Measurements from ENCODE around the gene ARMC2.
"Not testable (repeated sequence)": the region's sequence is repeated elsewhere in the genome, so short reads cannot be mapped to it uniquely, and the experiment has no call there.

ARMC2 gene

GRCh38 chr6:108960601-108961000 is 112.4 kb downstream of the ARMC2 start:
- no peaks in the 10 kb centered on the region for H3K9me3 ChIP-seq (ENCODE audit: control insufficient read depth, low read length)
- no peaks in the 10 kb centered on the region for H3K4me1 ChIP-seq (ENCODE audit: control insufficient read depth, insufficient read depth, low read length)
- H3K27me3 ChIP-seq (ENCODE audit: control insufficient read depth, insufficient read depth, low read length, poor library complexity, severe bottlenecking), result no peaks in the 10 kb centered on the region
- no peaks in the 10 kb centered on the region for H3K36me3 ChIP-seq (ENCODE audit: control insufficient read depth, insufficient read depth, low read length)
- 95 to 96% methylated on average over 7 of the region's 7 CpGs for WGBS, 2 experiments
- no peak overlapping the region for H3K4me3 ChIP-seq (ENCODE audit: insufficient read depth, low read depth, low read length)
- no peak overlapping the region for H3K27ac ChIP-seq (ENCODE audit: insufficient read depth, low read depth, low read length, poor library complexity, severe bottlenecking)

- Histone ChIP-seq H3K9me3 (ENCODE audit: control insufficient read depth, low read length) (no peaks in the 10 kb centered on the region), H3K4me1 (ENCODE audit: control insufficient read depth, insufficient read depth, low read length) (no peaks in the 10 kb centered on the region), H3K4me3 (ENCODE audit: insufficient read depth, low read depth, low read length) (no peak overlapping the region), H3K27me3 (ENCODE audit: control insufficient read depth, insufficient read depth, low read length, poor library complexity, severe bottlenecking) (no peaks in the 10 kb centered on the region), H3K36me3 (ENCODE audit: control insufficient read depth, insufficient read depth, low read length) (no peaks in the 10 kb centered on the region), H3K27ac (ENCODE audit: insufficient read depth, low read depth, low read length, poor library complexity, severe bottlenecking) (no peak overlapping the region)
- WGBS, 2 experiments, result 95% methylated on average over 14 of the region's 14 CpGs
These were observed 112.9 kb downstream of the ARMC2 start for GRCh38 chr6:108961077-108961476.

DNA sequence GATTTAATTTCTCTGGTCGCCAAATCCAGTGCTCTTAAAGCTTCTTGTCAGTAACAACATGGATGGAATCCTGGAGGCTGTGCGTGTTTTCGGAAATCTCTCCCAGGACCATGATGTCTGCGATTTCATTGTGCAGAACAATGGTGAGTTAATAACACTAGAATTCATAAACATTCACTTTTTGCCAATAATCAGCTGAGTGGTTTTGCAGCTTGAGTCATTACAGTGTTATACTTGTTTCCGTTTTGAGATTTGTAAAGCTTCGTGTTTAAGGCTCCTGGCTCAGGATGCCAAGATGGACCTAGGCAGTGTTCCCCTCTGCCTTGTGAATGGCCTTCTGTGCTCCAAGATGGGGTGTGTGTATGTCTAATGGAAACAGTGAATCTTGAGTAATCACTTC is 113.8 kb downstream of the ARMC2 start:
- H3K27ac ChIP-seq (ENCODE audit: insufficient read depth, low read depth, low read length, poor library complexity, severe bottlenecking), result no peak overlapping the region
- H3K4me1 ChIP-seq (ENCODE audit: control insufficient read depth, insufficient read depth, low read length), result peaks cover 5% of the 10 kb centered on the region
- WGBS, 2 experiments, result 94 to 96% methylated on average over 6 of the region's 6 CpGs
- no peaks in the 10 kb centered on the region for H3K36me3 ChIP-seq (ENCODE audit: control insufficient read depth, insufficient read depth, low read length)
- no peaks in the 10 kb centered on the region for H3K9me3 ChIP-seq (ENCODE audit: control insufficient read depth, low read length)
- no peak overlapping the region for H3K4me3 ChIP-seq (ENCODE audit: insufficient read depth, low read depth, low read length)
- no peaks in the 10 kb centered on the region for H3K27me3 ChIP-seq (ENCODE audit: control insufficient read depth, insufficient read depth, low read length, poor library complexity, severe bottlenecking)

DNA sequence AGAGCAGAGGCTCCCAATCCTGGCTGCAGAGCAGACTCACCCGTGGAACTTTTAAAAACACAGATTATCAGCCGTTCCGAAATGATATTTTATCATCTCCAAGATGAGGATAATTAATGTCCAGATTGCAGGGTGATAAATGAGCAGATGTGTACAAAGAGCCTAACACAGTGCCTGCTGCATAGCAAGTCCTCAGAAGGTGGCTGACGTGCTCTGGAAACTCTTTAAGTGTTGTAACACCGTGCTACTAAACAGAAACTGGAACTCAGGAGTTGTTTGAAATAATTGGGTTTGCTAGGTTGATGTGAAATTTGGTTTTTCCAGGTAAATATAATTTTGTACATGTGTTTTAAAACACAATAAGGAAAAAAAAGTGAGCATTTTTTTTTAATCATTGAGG is 118.0 kb downstream of the ARMC2 start:
- Histone ChIP-seq H3K4me3 (ENCODE audit: insufficient read depth, low read depth, low read length) (no peak overlapping the region), H3K36me3 (ENCODE audit: control insufficient read depth, insufficient read depth, low read length) (no peaks in the 10 kb centered on the region), H3K9me3 (ENCODE audit: control insufficient read depth, low read length) (no peaks in the 10 kb centered on the region), H3K27me3 (ENCODE audit: control insufficient read depth, insufficient read depth, low read length, poor library complexity, severe bottlenecking) (no peaks in the 10 kb centered on the region), H3K27ac (ENCODE audit: insufficient read depth, low read depth, low read length, poor library complexity, severe bottlenecking) (no peak overlapping the region), H3K4me1 (ENCODE audit: control insufficient read depth, insufficient read depth, low read length) (peaks cover 10% of the 10 kb centered on the region)
- WGBS, 2 experiments, result 97 to 98% methylated on average over 5 of the region's 5 CpGs

DNA sequence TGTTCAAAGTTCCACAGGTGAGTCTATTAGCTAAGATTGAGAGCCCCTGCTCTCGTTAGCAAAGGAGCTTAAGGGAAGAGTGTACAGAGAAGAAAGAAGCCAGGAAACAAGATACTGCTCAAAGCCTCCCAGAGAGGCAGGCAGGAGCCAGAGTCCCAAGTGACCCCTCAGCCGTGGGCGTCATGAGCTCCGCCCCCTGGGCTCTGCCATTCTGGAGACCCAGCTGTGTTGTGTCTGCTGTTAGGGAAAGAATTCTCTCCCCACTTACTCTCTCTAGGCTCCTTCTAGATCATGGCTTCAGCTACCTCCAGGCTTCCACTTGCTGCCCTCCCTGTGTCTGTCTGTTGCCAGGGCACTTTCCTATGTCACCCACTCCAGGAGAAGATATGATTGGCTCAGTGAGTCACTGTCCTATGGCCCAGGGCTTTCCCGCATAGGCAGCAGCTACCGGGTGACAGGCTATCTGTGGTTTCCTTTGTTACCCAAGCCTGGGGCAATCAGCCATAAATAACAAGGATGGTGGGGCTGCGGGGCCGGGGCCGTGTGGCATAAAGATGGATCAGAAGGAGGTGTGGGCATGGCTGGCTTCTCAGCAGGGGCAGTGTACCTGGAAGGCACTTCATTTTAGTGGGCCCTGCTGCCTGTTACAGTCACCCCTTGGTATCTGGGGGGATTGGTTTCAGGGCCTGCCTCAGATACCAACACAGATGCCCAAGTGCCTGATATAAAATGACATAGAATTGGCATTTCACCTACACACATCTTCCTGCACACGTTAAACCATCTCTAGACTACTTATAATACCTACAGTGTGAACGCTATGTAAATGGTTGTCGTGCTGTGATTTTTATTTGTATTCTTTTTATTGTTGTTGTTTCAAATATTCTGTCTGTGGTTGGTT is 118.9 kb downstream of the ARMC2 start:
- Histone ChIP-seq H3K27ac (ENCODE audit: insufficient read depth, low read depth, low read length, poor library complexity, severe bottlenecking) (peak overlapping the region; percentile 60), H3K36me3 (ENCODE audit: control insufficient read depth, insufficient read depth, low read length) (no peaks in the 10 kb centered on the region), H3K9me3 (ENCODE audit: control insufficient read depth, low read length) (no peaks in the 10 kb centered on the region), H3K27me3 (ENCODE audit: control insufficient read depth, insufficient read depth, low read length, poor library complexity, severe bottlenecking) (no peaks in the 10 kb centered on the region), H3K4me1 (ENCODE audit: control insufficient read depth, insufficient read depth, low read length) (peaks cover 10% of the 10 kb centered on the region), H3K4me3 (ENCODE audit: insufficient read depth, low read depth, low read length) (no peak overlapping the region)
- WGBS, 2 experiments, result 67 to 71% methylated on average over 12 of the region's 12 CpGs

- H3K4me1 ChIP-seq (ENCODE audit: control insufficient read depth, insufficient read depth, low read length), result peaks cover 10% of the 10 kb centered on the region
- H3K36me3 ChIP-seq (ENCODE audit: control insufficient read depth, insufficient read depth, low read length), result no peaks in the 10 kb centered on the region
- WGBS, 2 experiments, result 84 to 87% methylated on average over 12 to 14 of the region's 14 CpGs
- H3K27me3 ChIP-seq (ENCODE audit: control insufficient read depth, insufficient read depth, low read length, poor library complexity, severe bottlenecking), result no peaks in the 10 kb centered on the region
- H3K9me3 ChIP-seq (ENCODE audit: control insufficient read depth, low read length), result no peaks in the 10 kb centered on the region
- no peak overlapping the region for H3K4me3 ChIP-seq (ENCODE audit: insufficient read depth, low read depth, low read length)
- no peak overlapping the region for H3K27ac ChIP-seq (ENCODE audit: insufficient read depth, low read depth, low read length, poor library complexity, severe bottlenecking)
These were observed 120.4 kb downstream of the ARMC2 start for GRCh38 chr6:108968325-108969316.

GRCh38 chr6:108969776-108970175 is 121.6 kb downstream of the ARMC2 start:
- 89 to 90% methylated on average over 2 of the region's 2 CpGs for WGBS, 2 experiments
- H3K9me3 ChIP-seq (ENCODE audit: control insufficient read depth, low read length), result no peaks in the 10 kb centered on the region
- H3K36me3 ChIP-seq (ENCODE audit: control insufficient read depth, insufficient read depth, low read length), result no peaks in the 10 kb centered on the region
- no peak overlapping the region for H3K27ac ChIP-seq (ENCODE audit: insufficient read depth, low read depth, low read length, poor library complexity, severe bottlenecking)
- peaks cover 10% of the 10 kb centered on the region for H3K4me1 ChIP-seq (ENCODE audit: control insufficient read depth, insufficient read depth, low read length)
- no peak overlapping the region for H3K4me3 ChIP-seq (ENCODE audit: insufficient read depth, low read depth, low read length)
- no peaks in the 10 kb centered on the region for H3K27me3 ChIP-seq (ENCODE audit: control insufficient read depth, insufficient read depth, low read length, poor library complexity, severe bottlenecking)

GRCh38 chr6:108974201-108974600 is 126.0 kb downstream of the ARMC2 start:
- Histone ChIP-seq H3K9me3 (ENCODE audit: control insufficient read depth, low read length) (no peaks in the 10 kb centered on the region), H3K4me3 (ENCODE audit: insufficient read depth, low read depth, low read length) (no peak overlapping the region), H3K27ac (ENCODE audit: insufficient read depth, low read depth, low read length, poor library complexity, severe bottlenecking) (no peak overlapping the region), H3K27me3 (ENCODE audit: control insufficient read depth, insufficient read depth, low read length, poor library complexity, severe bottlenecking) (no peaks in the 10 kb centered on the region), H3K4me1 (ENCODE audit: control insufficient read depth, insufficient read depth, low read length) (no peaks in the 10 kb centered on the region), H3K36me3 (ENCODE audit: control insufficient read depth, insufficient read depth, low read length) (no peaks in the 10 kb centered on the region)
- WGBS, 2 experiments, result 78 to 92% methylated on average over 1 of the region's 1 CpG

DNA sequence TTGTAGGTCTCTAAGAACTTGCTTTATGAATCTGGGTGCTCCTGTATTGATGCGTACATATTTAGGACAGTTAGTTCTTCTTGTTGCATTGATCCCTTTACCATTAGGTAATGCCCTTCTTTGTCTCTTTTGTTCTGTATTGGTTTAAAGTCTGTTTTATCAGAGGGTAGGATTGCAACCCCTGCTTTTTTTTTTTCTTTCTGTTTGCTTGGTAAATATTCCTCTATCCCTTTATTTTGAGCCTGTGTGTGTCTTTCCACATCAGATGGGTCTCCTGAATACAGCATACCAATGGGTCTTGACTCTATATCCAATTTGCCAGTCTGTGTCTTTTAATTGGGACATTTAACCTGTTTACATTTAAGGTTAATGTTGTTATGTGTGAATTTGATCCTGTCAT is 130.4 kb downstream of the ARMC2 start:
- not testable (repeated sequence) for H3K36me3 ChIP-seq (ENCODE audit: control insufficient read depth, insufficient read depth, low read length); H3K27me3 ChIP-seq (ENCODE audit: control insufficient read depth, insufficient read depth, low read length, poor library complexity, severe bottlenecking); H3K4me1 ChIP-seq (ENCODE audit: control insufficient read depth, insufficient read depth, low read length); H3K4me3 ChIP-seq (ENCODE audit: insufficient read depth, low read depth, low read length); H3K9me3 ChIP-seq (ENCODE audit: control insufficient read depth, low read length); H3K27ac ChIP-seq (ENCODE audit: insufficient read depth, low read depth, low read length, poor library complexity, severe bottlenecking)
- WGBS, 2 experiments, result 92 to 95% methylated on average over 1 of the region's 1 CpG
